ENCODE measurements around the gene PFN1.

PFN1 gene

GRCh38 chr17:4948166-4948930, at the start of gene PFN1:
Gene PFN1, minus strand, starts transcription at chr17:4948530. Its CDS starts 136 bp downstream, at chr17:4948394.
- in situ Hi-C loops (cut with MboI; ENCODE audit: low sequenced_read_pairs), result no loop called here

GRCh38 chr17:4997302-4998026, 49.1 kb upstream of the PFN1 start, which contains the start of the genes INCA1 and KIF1C:
Gene INCA1, minus strand, starts transcription at chr17:4997522. Its CDS starts 3,085 bp downstream, at chr17:4994437.
Gene KIF1C, plus strand, starts transcription at chr17:4997950. Its CDS starts 2,297 bp downstream, at chr17:5000247.
- in situ Hi-C loops (cut with MboI; ENCODE audit: low sequenced_read_pairs), result no loop called here

GRCh38 chr17:4994081-4994595, 45.8 kb upstream of the PFN1 start:
- in situ Hi-C loops (cut with MboI; ENCODE audit: low sequenced_read_pairs), result no loop called here

GRCh38 chr17:4987767-4988567, 39.6 kb upstream of the PFN1 start:
- in situ Hi-C loops (cut with MboI; ENCODE audit: low sequenced_read_pairs), result no loop called here

- in situ Hi-C loops (cut with MboI; ENCODE audit: low sequenced_read_pairs), result no loop called here
Observed at GRCh38 chr17:4986951-4987766, 38.8 kb upstream of the PFN1 start, which contains the start of gene CAMTA2. Gene CAMTA2, minus strand, starts transcription at chr17:4987675. Its CDS starts 1,453 bp downstream, at chr17:4986222.

- in situ Hi-C loops (cut with MboI; ENCODE audit: low sequenced_read_pairs), result no loop called here
Observed at GRCh38 chr17:4986403-4986802, 38.1 kb upstream of the PFN1 start.

- in situ Hi-C loops (cut with MboI; ENCODE audit: low sequenced_read_pairs), result no loop called here
Observed at GRCh38 chr17:4982305-4982704, 34.0 kb upstream of the PFN1 start.

GRCh38 chr17:4980644-4981216, 32.4 kb upstream of the PFN1 start:
- in situ Hi-C loops (cut with MboI; ENCODE audit: low sequenced_read_pairs), result no loop called here

GRCh38 chr17:4978726-4979125, 30.4 kb upstream of the PFN1 start:
- in situ Hi-C loops (cut with MboI; ENCODE audit: low sequenced_read_pairs), result no loop called here

- in situ Hi-C loops (cut with MboI; ENCODE audit: low sequenced_read_pairs), result no loop called here
Observed at GRCh38 chr17:4974115-4974670, 25.9 kb upstream of the PFN1 start.

- in situ Hi-C loops (cut with MboI; ENCODE audit: low sequenced_read_pairs), result no loop called here
Observed at GRCh38 chr17:4973256-4974114, 25.2 kb upstream of the PFN1 start.

- in situ Hi-C loops (cut with MboI; ENCODE audit: low sequenced_read_pairs), result no loop called here
Observed at GRCh38 chr17:4972752-4973151, 24.4 kb upstream of the PFN1 start.

- in situ Hi-C loops (cut with MboI; ENCODE audit: low sequenced_read_pairs), result no loop called here
Observed at GRCh38 chr17:4972322-4972721, 24.0 kb upstream of the PFN1 start.

- in situ Hi-C loops (cut with MboI; ENCODE audit: low sequenced_read_pairs), result no loop called here
Observed at GRCh38 chr17:4971826-4972225, 23.5 kb upstream of the PFN1 start.

GRCh38 chr17:4970273-4970672, 21.9 kb upstream of the PFN1 start:
- in situ Hi-C loops (cut with MboI; ENCODE audit: low sequenced_read_pairs), result no loop called here

GRCh38 chr17:4969551-4970173, 21.3 kb upstream of the PFN1 start:
- in situ Hi-C loops (cut with MboI; ENCODE audit: low sequenced_read_pairs), result no loop called here

GRCh38 chr17:4969047-4969550, 20.8 kb upstream of the PFN1 start:
- in situ Hi-C loops (cut with MboI; ENCODE audit: low sequenced_read_pairs), result no loop called here

All from HL-60/S4 (cell line).